ENCODE results near the gene VKORC1.

VKORC1 gene

GRCh38 chr16:31079342-31079944, 15.2 kb downstream of the VKORC1 start:
- CTCF ChIA-PET = no interaction called here
- no peak for DNase-seq (ENCODE audit: extremely low spot score)
- POLR2A ChIA-PET = no interaction called here
- TF ChIP-seq, protein P1, sequence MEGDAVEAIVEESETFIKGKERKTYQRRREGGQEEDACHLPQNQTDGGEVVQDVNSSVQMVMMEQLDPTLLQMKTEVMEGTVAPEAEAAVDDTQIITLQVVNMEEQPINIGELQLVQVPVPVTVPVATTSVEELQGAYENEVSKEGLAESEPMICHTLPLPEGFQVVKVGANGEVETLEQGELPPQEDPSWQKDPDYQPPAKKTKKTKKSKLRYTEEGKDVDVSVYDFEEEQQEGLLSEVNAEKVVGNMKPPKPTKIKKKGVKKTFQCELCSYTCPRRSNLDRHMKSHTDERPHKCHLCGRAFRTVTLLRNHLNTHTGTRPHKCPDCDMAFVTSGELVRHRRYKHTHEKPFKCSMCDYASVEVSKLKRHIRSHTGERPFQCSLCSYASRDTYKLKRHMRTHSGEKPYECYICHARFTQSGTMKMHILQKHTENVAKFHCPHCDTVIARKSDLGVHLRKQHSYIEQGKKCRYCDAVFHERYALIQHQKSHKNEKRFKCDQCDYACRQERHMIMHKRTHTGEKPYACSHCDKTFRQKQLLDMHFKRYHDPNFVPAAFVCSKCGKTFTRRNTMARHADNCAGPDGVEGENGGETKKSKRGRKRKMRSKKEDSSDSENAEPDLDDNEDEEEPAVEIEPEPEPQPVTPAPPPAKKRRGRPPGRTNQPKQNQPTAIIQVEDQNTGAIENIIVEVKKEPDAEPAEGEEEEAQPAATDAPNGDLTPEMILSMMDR (IDR thresholded peaks at IDR 0.05; ENCODE audit: control extremely low read depth, extremely low read depth, low read depth, missing control alignments) = no peak

- DNase-seq (ENCODE audit: extremely low spot score) = no peak
- POLR2A ChIA-PET = no interaction called here
- TF ChIP-seq, protein P1 (IDR thresholded peaks at IDR 0.05; ENCODE audit: control extremely low read depth, extremely low read depth, low read depth, missing control alignments) = no peak
- CTCF ChIA-PET = interaction anchor here (1.0 kb wide), 1 partner anchor 7 kb away, joined by 3 read pairs; no protein-coding TSS in a partner anchor
These were observed 15.8 kb downstream of the VKORC1 start for GRCh38 chr16:31078597-31079341.

DNA sequence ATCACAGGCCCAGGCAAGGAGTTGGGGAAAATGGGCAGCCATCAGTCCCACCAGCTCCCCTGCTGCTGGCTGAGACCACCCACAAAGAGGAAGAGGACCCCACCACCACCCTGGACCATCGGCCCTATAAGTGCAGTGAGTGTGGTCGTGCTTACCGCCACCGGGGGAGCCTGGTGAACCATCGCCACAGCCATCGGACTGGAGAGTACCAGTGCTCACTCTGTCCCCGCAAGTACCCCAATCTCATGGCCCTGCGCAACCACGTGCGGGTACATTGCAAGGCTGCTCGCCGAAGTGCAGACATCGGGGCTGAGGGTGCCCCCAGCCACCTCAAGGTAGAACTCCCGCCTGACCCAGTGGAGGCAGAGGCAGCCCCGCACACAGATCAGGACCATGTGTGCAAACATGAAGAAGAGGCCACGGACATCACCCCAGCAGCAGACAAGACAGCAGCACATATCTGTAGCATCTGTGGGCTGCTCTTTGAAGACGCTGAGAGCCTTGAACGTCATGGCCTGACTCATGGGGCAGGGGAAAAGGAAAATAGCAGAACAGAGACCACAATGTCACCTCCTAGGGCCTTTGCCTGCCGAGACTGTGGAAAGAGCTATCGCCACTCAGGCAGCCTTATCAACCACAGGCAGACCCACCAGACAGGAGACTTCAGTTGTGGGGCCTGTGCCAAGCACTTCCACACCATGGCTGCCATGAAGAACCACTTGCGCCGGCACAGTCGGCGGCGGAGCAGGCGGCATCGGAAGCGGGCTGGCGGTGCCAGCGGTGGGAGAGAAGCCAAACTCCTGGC, 16.8 kb downstream of the VKORC1 start:
- no peak for DNase-seq (ENCODE audit: extremely low spot score)
- CTCF ChIA-PET = interaction anchor here (1.0 kb wide), 1 partner anchor 8 kb away, joined by 3 read pairs; no protein-coding TSS in a partner anchor
- POLR2A ChIA-PET = no interaction called here
- TF ChIP-seq, protein P1 (IDR thresholded peaks at IDR 0.05; ENCODE audit: control extremely low read depth, extremely low read depth, low read depth, missing control alignments) = no peak

- TF ChIP-seq, protein P1 (IDR thresholded peaks at IDR 0.05; ENCODE audit: control extremely low read depth, extremely low read depth, low read depth, missing control alignments) = no peak
- ChIA-PET CTCF (no interaction called here), POLR2A (no interaction called here)
- DNase-seq (ENCODE audit: extremely low spot score) = no peak
These were observed 17.6 kb downstream of the VKORC1 start for GRCh38 chr16:31077024-31077423.

GRCh38 chr16:31076319-31076718, 18.3 kb downstream of the VKORC1 start:
- CTCF ChIA-PET = interaction anchor here (0.9 to 1.7 kb wide), 2 partner anchors 15 to 18 kb away, joined by 4 to 6 read pairs; partner anchors contain the start of gene VKORC1
- TF ChIP-seq, protein P1 (IDR thresholded peaks at IDR 0.05; ENCODE audit: control extremely low read depth, extremely low read depth, low read depth, missing control alignments) = no peak
- POLR2A ChIA-PET = no interaction called here

GRCh38 chr16:31074814-31075183, 19.8 kb downstream of the VKORC1 start:
- DNase-seq (ENCODE audit: extremely low spot score) = no peak
- TF ChIP-seq, protein P1 (IDR thresholded peaks at IDR 0.05; ENCODE audit: control extremely low read depth, extremely low read depth, low read depth, missing control alignments) = no peak
- CTCF ChIA-PET = interaction anchor here (1.1 to 2.6 kb wide), 3 partner anchors 68 to 105 kb away, joined by 4 to 9 read pairs (median 9); partner anchors contain the start of gene HSD3B7
- POLR2A ChIA-PET = interaction anchor here (1.5 to 3.3 kb wide), 4 partner anchors 12 to 105 kb away, joined by 4 to 21 read pairs (median 5); partner anchors contain the start of genes FUS and KAT8

More at GRCh38 chr16:31076319-31076718, 18.3 kb downstream of the VKORC1 start:
- DNase-seq (ENCODE audit: extremely low spot score) = no peak
